C4-2B (cell line): ENCODE results near the gene ERC1.
"Not testable (repeated sequence)": the region's sequence is repeated elsewhere in the genome, so short reads cannot be mapped to it uniquely, and the experiment has no call there.

Experiments used
- H3K27ac ChIP-seq: fragments of 450-650 bp; 2 replicates; pipeline ENCODE4 v1.5.1; 2017
- ZFX ChIP-seq: fragments of 450-650 bp; IDR thresholded peaks from 2 replicates; pipeline ENCODE4 v1.6.1; 2017
- TF ChIP-seq, protein P1 (sequence below): fragments of 450-650 bp; conservative IDR thresholded peaks from 2 replicates; pipeline ENCODE4 v1.5.1; 2017; ENCODE audit warnings: mild to moderate bottlenecking

Gene ERC1

GRCh38 chr12:1339618-1340319 is 348.7 kb downstream of the ERC1 start:
- TF ChIP-seq, protein P1, sequence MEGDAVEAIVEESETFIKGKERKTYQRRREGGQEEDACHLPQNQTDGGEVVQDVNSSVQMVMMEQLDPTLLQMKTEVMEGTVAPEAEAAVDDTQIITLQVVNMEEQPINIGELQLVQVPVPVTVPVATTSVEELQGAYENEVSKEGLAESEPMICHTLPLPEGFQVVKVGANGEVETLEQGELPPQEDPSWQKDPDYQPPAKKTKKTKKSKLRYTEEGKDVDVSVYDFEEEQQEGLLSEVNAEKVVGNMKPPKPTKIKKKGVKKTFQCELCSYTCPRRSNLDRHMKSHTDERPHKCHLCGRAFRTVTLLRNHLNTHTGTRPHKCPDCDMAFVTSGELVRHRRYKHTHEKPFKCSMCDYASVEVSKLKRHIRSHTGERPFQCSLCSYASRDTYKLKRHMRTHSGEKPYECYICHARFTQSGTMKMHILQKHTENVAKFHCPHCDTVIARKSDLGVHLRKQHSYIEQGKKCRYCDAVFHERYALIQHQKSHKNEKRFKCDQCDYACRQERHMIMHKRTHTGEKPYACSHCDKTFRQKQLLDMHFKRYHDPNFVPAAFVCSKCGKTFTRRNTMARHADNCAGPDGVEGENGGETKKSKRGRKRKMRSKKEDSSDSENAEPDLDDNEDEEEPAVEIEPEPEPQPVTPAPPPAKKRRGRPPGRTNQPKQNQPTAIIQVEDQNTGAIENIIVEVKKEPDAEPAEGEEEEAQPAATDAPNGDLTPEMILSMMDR: no peak
- no peak for TF ChIP-seq ZFX
- H3K27ac ChIP-seq: no peak overlapping the region

GRCh38 chr12:1341270-1341669 is 350.2 kb downstream of the ERC1 start:
- H3K27ac ChIP-seq: not testable (repeated sequence)

GRCh38 chr12:1343422-1343821 is 352.4 kb downstream of the ERC1 start:
- no peak for TF ChIP-seq ZFX
- TF ChIP-seq, protein P1: no peak
- no peak overlapping the region for H3K27ac ChIP-seq

- no peak overlapping the region for H3K27ac ChIP-seq
- TF ChIP-seq, protein P1: no peak
- no peak for TF ChIP-seq ZFX
These were observed 353.2 kb downstream of the ERC1 start for GRCh38 chr12:1344245-1344644.

DNA sequence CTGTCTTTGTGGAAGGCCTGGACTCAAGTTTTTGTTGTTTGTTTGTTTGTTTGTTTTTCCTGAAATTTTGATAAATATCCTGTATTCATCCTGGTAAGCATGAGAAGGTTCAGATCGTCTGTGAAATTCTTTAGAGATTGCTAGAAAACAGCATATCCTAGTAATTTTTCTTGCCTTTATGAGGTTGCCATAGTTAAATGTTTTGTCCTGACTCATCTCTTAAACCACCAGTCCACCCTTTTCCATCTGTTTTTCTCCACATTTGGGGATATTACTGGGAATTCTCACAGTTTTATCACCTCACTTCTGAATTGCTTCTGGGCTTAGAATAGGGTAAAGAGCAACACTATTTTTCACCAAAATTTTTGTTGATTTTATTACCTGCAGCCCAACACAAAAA is 355.1 kb downstream of the ERC1 start:
- no peak overlapping the region for H3K27ac ChIP-seq
- TF ChIP-seq ZFX: no peak
- TF ChIP-seq, protein P1: no peak

DNA sequence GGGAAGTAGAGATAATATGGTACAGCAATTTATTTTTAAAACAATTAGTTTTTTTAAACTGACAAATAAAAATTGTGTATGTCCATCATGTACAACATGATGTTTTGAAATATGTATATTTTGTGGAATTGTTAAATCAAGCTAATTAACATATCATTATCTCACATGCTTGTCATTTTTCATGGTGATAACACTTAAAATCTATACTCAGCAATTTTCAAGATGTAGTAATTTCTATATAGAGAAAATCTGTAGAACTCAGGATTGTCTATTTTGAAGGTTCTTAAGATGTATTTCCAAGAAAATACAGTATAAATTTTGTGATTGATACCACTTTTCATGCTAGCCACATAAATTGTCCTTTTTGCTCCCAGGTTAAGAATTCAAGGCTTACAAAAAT is 356.3 kb downstream of the ERC1 start:
- no peak overlapping the region for H3K27ac ChIP-seq
- TF ChIP-seq, protein P1: no peak
- no peak for TF ChIP-seq ZFX

DNA sequence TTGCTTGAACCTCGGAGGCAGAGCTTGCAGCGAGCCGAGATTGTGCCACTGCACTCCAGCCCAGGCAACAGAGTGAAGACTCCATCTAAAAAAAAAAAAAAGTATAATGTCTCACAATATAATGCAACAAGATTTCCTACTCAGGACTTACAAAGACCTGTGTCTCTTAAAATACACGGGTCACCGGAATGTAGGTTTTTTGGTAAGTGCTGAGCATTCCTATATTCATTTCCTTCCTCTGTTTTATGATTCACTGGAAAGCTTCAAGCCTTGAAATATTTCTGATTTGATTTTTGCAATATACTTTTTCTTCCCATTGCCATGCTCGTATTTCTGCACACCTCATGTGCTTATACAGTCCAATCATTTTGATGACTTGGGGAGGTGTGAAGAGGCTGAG is 357.6 kb downstream of the ERC1 start:
- no peak overlapping the region for H3K27ac ChIP-seq

More for the DNA sequence above, 357.6 kb downstream of the ERC1 start:
- no peak for TF ChIP-seq ZFX
- TF ChIP-seq, protein P1: no peak
